HepG2 (cell line): ENCODE data around the gene SUSD3. TPM values are rescaled to one million over a fixed set of nuclear protein-coding genes. Genes with fewer than 3 reads are reported as not detected.

Experiments used
- CEBPZ ChIP-seq: IDR thresholded peaks from 2 replicates; pipeline ENCODE4 v1.6.1; 2012; ENCODE audit warnings: low read length, improper control_type of control experiment
- ETV6 ChIP-seq: sonication (generic); formaldehyde crosslinking; conservative IDR thresholded peaks from 2 replicates; pipeline ENCODE4 v1.4.0; 2020; ENCODE audit warnings: missing genetic modification reagents
- HMGXB4 ChIP-seq, 2 experiments: sonication (generic) in 1 of 2; formaldehyde crosslinking in 1 of 2; IDR thresholded peaks; 2 replicates each; pipeline versions ENCODE4 v1.4.0 to v1.6.1; 2018 to 2020; ENCODE audit warnings: missing genetic modification reagents in 2 of 2, borderline replicate concordance in 1 of 2, low read depth in 1 of 2, mild to moderate bottlenecking in 1 of 2, missing biosample characterization in 1 of 2
- MIER2 ChIP-seq: IDR thresholded peaks from 2 replicates; pipeline ENCODE4 v1.6.1; 2016; ENCODE audit warnings: missing biosample characterization, missing genetic modification reagents
- NFIB ChIP-seq: sonication (generic); formaldehyde crosslinking; IDR thresholded peaks from 2 replicates; pipeline ENCODE4 v1.9.0; 2021; ENCODE audit warnings: missing genetic modification reagents, mild to moderate bottlenecking, borderline replicate concordance
- NRL ChIP-seq: sonication (generic); formaldehyde crosslinking; IDR thresholded peaks from 2 replicates; pipeline ENCODE4 v1.5.0; 2020; ENCODE audit warnings: missing genetic modification reagents, mild to moderate bottlenecking, moderate library complexity, borderline replicate concordance
- POLR2AphosphoS5 ChIP-seq: IDR thresholded peaks from 2 replicates; pipeline ENCODE4 v1.6.1; 2012; ENCODE audit warnings: low read depth, low read length
- SYNCRIP ChIP-seq: fragments of 200-400 bp; formaldehyde crosslinking; IDR thresholded peaks from 2 replicates; pipeline ENCODE4 v1.6.1; 2018; ENCODE audit warnings: mild to moderate bottlenecking, low read depth, low read length; ENCODE audit not compliant: insufficient read depth
- ZBTB7B ChIP-seq: sonication (generic); formaldehyde crosslinking; IDR thresholded peaks from 2 replicates; pipeline ENCODE4 v1.4.0; 2020; ENCODE audit warnings: missing genetic modification reagents
- ZNF20 ChIP-seq: sonication (generic); formaldehyde crosslinking; IDR thresholded peaks from 2 replicates; pipeline ENCODE4 v1.4.0; 2020; ENCODE audit warnings: mild to moderate bottlenecking, moderate library complexity, missing genetic modification reagents
- ZNF24 ChIP-seq: fragments of 450-650 bp; IDR thresholded peaks from 2 replicates; pipeline ENCODE4 v1.6.1; 2017; ENCODE audit warnings: antibody characterized with exemption, mild to moderate bottlenecking
- ZNF260 ChIP-seq: sonication (generic); formaldehyde crosslinking; IDR thresholded peaks from 2 replicates; pipeline ENCODE4 v1.4.0; 2020; ENCODE audit warnings: missing genetic modification reagents, low read depth, mild to moderate bottlenecking, borderline replicate concordance
- ZNF280B ChIP-seq: sonication (generic); formaldehyde crosslinking; IDR thresholded peaks from 2 replicates; pipeline ENCODE4 v1.5.0; 2020; ENCODE audit warnings: missing genetic modification reagents, mild to moderate bottlenecking, borderline replicate concordance
- ZNF281 ChIP-seq: sonication (generic); formaldehyde crosslinking; IDR thresholded peaks from 2 replicates; pipeline ENCODE4 v1.4.0; 2020; ENCODE audit warnings: missing genetic modification reagents, borderline replicate concordance
- ZNF570 ChIP-seq: sonication (generic); formaldehyde crosslinking; IDR thresholded peaks from 2 replicates; pipeline ENCODE4 v1.4.0; 2020; ENCODE audit warnings: mild to moderate bottlenecking, missing genetic modification reagents, borderline replicate concordance
- ZNF614 ChIP-seq: IDR thresholded peaks from 2 replicates; pipeline ENCODE4 v1.6.1; 2018; ENCODE audit warnings: missing biosample characterization, missing genetic modification reagents, inconsistent platforms, borderline replicate concordance
- ZNF7 ChIP-seq: IDR thresholded peaks from 2 replicates; pipeline ENCODE4 v1.6.1; 2016; ENCODE audit warnings: missing biosample characterization, missing genetic modification reagents
- ZNF891 ChIP-seq: sonication (generic); formaldehyde crosslinking; IDR thresholded peaks from 2 replicates; pipeline ENCODE4 v1.5.0; 2020; ENCODE audit warnings: mild to moderate bottlenecking, missing genetic modification reagents
- polyA plus RNA-seq, 8 experiments: library from polyadenylated mRNA; depleted of rRNA in 3 of 8; stranded (reverse) in 7 of 8; unstranded in 1 of 8; fragments of >200 nt; fragmentation: Illumina TruSeq in 4 of 8; extraction: Trizol in 4 of 8; gene quantifications; 2 replicates each; pipeline versions ENCODE4 v1.2.1 to v1.2.3, GENCODE V29; 2011 to 2016; ENCODE audit warnings: low read depth in 4 of 8, missing spikeins in 1 of 8, mixed read lengths in 1 of 8; ENCODE audit not compliant: insufficient read depth in 1 of 8
- total RNA-seq, 5 experiments: library from RNA; depleted of rRNA; stranded (reverse); fragments of >200 nt; fragmentation: Illumina TruSeq; extraction: Trizol; gene quantifications; 2 replicates each; pipeline ENCODE4 v1.2.3, GENCODE V29; 2016; ENCODE audit warnings: low read depth in 1 of 5

Gene SUSD3
- total and polyA plus RNA-seq, 2 of the 13 experiments (the other 11 are each of a cell fraction or from before 2014, with no cell fraction given), result 7.0 to 9.1 TPM

GRCh38 chr9:93132287-93132927 is 73.9 kb downstream of the SUSD3 start (continued):
- no peak; a peak in 1 of 4 replicates for TF ChIP-seq HMGXB4 (CRISPR knock-in tag; IDR thresholded peaks at IDR 0.05; ENCODE audit: borderline replicate concordance in 1 of 2, low read depth in 1 of 2)
- no peak for TF ChIP-seq ZBTB7B (CRISPR knock-in tag)
- TF ChIP-seq ZNF614 (CRISPR knock-in tag), result no peak
- no peak for TF ChIP-seq ZNF24
- no peak for TF ChIP-seq ZNF7 (CRISPR knock-in tag)
- no peak for TF ChIP-seq ETV6 (CRISPR knock-in tag)
- TF ChIP-seq ZNF891 (CRISPR knock-in tag), result 0 out of 2 replicates have a peak, but pooled peaks have one; percentile 18
- TF ChIP-seq ZNF20 (CRISPR knock-in tag), result no peak
- TF ChIP-seq ZNF281, result peak; percentile 65; the same call in 1 of the 2 replicates
- no peak for TF ChIP-seq MIER2
- TF ChIP-seq ZNF260 (CRISPR knock-in tag), result no peak
- no peak for TF ChIP-seq ZNF570 (CRISPR knock-in tag)
- no peak for TF ChIP-seq NFIB
- 0 out of 2 replicates have a peak, but pooled peaks have one; percentile 43 for TF ChIP-seq NRL (CRISPR knock-in tag)
- no peak for TF ChIP-seq SYNCRIP
- 0 out of 2 replicates have a peak, but pooled peaks have one; percentile 22 for TF ChIP-seq ZNF280B
- no peak for TF ChIP-seq CEBPZ
- TF ChIP-seq POLR2AphosphoS5, result no peak
